Measurements from ENCODE around the gene TRDN.
"Not testable (repeated sequence)": the region's sequence is repeated elsewhere in the genome, so short reads cannot be mapped to it uniquely, and the experiment has no call there.

TRDN gene

GRCh38 chr6:123629258-123629941 lies 7.3 kb downstream of the TRDN start:
- no peak for DNase-seq

DNA sequence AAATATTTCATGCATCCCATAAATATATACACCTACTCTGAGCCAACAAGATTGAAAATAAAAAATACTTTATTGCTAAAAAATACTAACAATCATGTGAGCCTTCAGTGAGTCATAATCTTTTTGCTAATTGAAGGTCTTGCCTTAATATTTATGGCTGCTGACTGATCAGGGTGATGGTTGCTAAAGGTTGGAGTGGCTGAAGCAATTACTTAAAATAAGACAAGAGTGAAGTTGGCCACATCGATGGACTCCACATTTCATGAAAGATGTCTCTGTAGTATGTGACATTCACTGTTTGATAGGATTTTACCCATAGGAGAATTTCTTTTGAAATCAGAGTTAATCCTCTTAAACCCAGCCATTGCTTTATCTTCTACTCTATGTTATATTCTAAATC lies 11.1 kb downstream of the TRDN start:
- no peak for DNase-seq

- no peak for DNase-seq
These were observed 14.0 kb downstream of the TRDN start for GRCh38 chr6:123622780-123623179.

GRCh38 chr6:123619156-123619555 lies 17.6 kb downstream of the TRDN start:
- no peak for DNase-seq

DNA sequence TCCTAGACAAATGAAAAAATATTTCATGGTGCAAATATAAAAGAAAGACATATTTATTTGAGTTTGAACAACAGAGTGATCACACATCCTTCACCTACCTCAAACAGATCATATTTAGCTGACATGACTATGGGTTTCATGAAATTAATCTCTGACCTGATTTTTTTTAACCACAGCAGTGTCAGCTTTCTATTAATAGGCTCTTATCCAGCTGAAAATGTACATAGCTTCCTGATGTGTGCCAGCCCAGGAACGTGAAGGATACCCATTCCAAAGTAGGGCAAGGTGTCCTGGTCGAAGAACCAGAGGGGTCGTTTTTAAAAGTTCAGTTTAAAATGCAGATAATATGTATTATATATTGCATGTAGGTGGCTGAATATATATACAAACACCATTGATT lies 19.8 kb downstream of the TRDN start:
- DNase-seq: no peak

- DNase-seq: no peak
These were observed 20.7 kb downstream of the TRDN start for GRCh38 chr6:123616016-123616415.

DNA sequence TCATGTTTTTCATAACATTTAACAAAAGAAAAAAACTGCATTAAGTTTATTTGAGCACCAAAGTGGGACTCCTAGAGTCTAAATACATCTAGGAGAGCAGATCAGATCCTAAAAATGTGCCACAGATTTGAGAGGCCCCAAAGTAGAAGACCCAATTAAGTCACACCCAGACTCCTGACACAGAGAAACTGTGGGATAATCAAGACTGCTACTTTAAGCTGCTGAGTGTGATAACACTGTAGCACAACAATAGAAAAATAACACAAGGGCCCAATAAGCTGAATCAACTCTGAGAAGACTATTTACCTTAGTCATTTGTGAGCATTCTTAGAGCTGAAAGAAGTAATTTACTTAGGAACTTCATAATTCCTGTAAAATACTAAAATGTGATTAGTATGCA lies 26.0 kb downstream of the TRDN start:
- DNase-seq: no peak

- peak; percentile 8 for DNase-seq
These were observed 32.7 kb downstream of the TRDN start for GRCh38 chr6:123604067-123604466.

- DNase-seq: no peak
These were observed 38.7 kb downstream of the TRDN start for GRCh38 chr6:123598011-123598410.

DNA sequence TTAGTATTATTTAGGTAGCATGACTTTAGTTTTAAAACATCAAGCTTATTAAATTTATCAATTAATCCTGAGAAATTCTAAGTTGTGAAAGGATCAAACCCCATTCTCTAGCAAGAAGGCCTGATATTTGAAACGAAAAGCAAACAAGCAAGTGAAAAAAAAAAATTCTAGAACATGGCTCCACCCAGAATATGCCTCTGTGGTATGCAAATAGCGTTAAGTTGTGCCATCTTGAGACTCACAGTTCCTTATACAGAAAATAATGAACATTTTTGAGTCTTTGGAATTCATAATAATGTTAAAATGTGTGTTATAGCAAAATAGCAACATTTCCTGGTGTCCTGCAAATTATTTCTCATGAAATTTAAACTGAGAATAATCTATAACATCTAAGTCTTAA lies 42.0 kb downstream of the TRDN start:
- no peak for DNase-seq

- DNase-seq: no peak
These were observed 44.3 kb downstream of the TRDN start for GRCh38 chr6:123592426-123592825.

- DNase-seq: no peak
These were observed 46.8 kb downstream of the TRDN start for GRCh38 chr6:123589973-123590372.

GRCh38 chr6:123589317-123589716 lies 47.4 kb downstream of the TRDN start:
- DNase-seq: no peak

DNA sequence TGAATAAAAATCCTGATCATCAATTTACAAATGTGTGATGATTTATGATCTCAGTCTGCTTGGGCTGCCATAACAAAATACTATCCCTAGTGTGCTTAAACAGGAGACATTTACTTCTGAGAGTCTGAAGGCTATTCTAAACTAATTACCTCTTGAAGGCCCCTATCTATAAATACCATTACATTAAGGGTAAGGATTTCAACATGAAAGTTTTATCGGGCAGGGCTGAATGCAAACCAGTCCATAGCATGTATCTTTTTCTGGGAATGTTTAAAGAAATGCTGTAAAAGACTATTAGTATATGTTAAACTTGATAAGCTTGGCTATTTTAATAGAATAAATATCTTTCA lies 48.2 kb downstream of the TRDN start:
- DNase-seq: no peak

- DNase-seq: no peak
These were observed 48.8 kb downstream of the TRDN start for GRCh38 chr6:123587838-123588545.

- not testable (repeated sequence) for DNase-seq
These were observed 49.3 kb downstream of the TRDN start for GRCh38 chr6:123587407-123587806.

- DNase-seq: no peak
These were observed 56.4 kb downstream of the TRDN start for GRCh38 chr6:123580331-123580730.

DNA sequence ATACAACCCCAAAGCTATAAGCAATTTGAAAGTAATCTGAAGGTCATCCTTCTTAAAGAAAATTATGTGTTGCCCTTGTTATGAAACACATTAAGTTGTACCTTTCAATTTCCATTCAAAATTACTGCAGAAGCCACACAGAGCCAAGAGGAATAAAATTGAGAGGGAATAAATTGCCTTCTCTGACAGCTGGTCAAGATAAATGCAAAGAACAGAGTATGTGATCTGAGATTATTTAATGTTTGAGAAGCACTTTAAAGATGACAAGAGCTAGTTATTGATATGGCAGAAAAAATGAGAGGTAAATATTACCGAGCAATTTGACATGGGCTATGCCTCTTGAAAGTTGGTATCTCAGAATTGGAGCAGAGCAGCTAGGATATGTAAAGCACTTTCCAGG lies 61.6 kb downstream of the TRDN start:
- peak; percentile 62 for DNase-seq

- no peak for DNase-seq
These were observed 65.7 kb downstream of the TRDN start for GRCh38 chr6:123570813-123571684.

GRCh38 chr6:123569575-123569974 lies 67.2 kb downstream of the TRDN start:
- no peak for DNase-seq

GRCh38 chr6:123565529-123565928 lies 71.2 kb downstream of the TRDN start:
- no peak for DNase-seq

GRCh38 chr6:123564361-123564760 lies 72.4 kb downstream of the TRDN start:
- DNase-seq: peak; percentile 44

DNA sequence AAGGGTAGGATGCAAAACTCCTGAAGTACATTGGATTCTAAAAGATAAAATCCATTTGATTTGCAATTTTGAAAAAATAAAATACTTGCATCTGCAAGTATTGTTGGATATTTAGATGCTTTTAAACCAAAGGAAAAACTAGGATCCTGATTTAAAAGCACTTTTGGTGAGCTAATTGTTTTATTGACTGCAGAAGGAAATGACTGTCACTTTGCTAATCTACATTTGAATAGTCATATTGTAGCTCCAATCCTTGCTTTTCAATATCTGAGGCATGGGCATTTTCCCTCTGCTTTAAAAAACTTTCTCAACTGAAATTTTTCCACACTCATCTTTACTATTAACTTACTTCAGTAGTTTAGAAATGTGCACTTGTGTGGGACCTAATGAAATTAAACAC lies 74.1 kb downstream of the TRDN start:
- DNase-seq: no peak

- DNase-seq: no peak
These were observed 74.5 kb downstream of the TRDN start for GRCh38 chr6:123562264-123562663.
